T-cell (primary cell): ENCODE data around the gene VWA7. TPM values are rescaled to one million over a fixed set of nuclear protein-coding genes. Genes with fewer than 3 reads are reported as not detected.

Source experiments
- ATAC-seq, 4 experiments: fragments of 200-7000 bp in 3 of 4; fragments of 150-1000 bp in 1 of 4; cut with Tn5 transposase; replicated peaks in 1 of 4; 1 replicate in 3 of 4; 2 replicates in 1 of 4; pipeline ENCODE4 v1.10.0; 2021; ENCODE audit warnings: moderate library complexity in 3 of 4, mild to moderate bottlenecking in 2 of 4, moderate number of reproducible peaks in 1 of 4
- CTCF ChIA-PET, 2 donors: fragments of 300-600 bp; sonication (Branson Sonifier 250); formaldehyde crosslinking; loops; one replicate each; lab custom pipeline; 2022; ENCODE audit warnings: antibody characterized with exemption in 2 of 2; lab: Charles Lee
- POLR2A ChIA-PET, 2 donors: fragments of 300-600 bp; sonication (Branson Sonifier 250); formaldehyde crosslinking; loops; one replicate each; lab custom pipeline; 2022; ENCODE audit warnings: antibody characterized with exemption in 2 of 2; lab: Charles Lee
- DNase-seq, 35 experiments: peaks; one replicate each; pipeline versions ENCODE4 v3.0.0 to v3.0.0-alpha.2; 2013 to 2023
- H3K27ac ChIP-seq: one replicate; pipeline ENCODE4 v1.5.1; 2013; ENCODE audit warnings: low read length
- H3K27me3 ChIP-seq, 2 experiments: replicated peaks in 1 of 2; 1 replicate in 1 of 2; 2 replicates in 1 of 2; pipeline versions ENCODE4 v1.6.1 to v1.7.0; 2013; ENCODE audit warnings: low read length in 1 of 2, mixed read lengths in 1 of 2; ENCODE audit not compliant: control insufficient read depth in 2 of 2, insufficient read depth in 2 of 2; ENCODE audit errors: extremely low read depth in 1 of 2
- H3K36me3 ChIP-seq, 2 donors: 1 replicate in 1 of 2; 2 replicates in 1 of 2; pipeline versions ENCODE4 v1.6.1 to v1.7.0; 2013; ENCODE audit warnings: low read length in 1 of 2; ENCODE audit not compliant: control insufficient read depth in 2 of 2, insufficient read depth in 1 of 2; ENCODE audit errors: extremely low read depth in 1 of 2
- H3K4me1 ChIP-seq, 2 experiments: 1 replicate in 1 of 2; 2 replicates in 1 of 2; pipeline versions ENCODE4 v1.6.1 to v1.7.0; 2013; ENCODE audit warnings: low read length in 2 of 2, mixed read lengths in 1 of 2; ENCODE audit not compliant: insufficient read depth in 2 of 2, control insufficient read depth in 1 of 2; ENCODE audit errors: extremely low read depth in 1 of 2
- H3K4me3 ChIP-seq, 2 donors: 1 replicate in 1 of 2; 2 replicates in 1 of 2; pipeline versions ENCODE4 v1.5.1 to v1.7.0; 2013; ENCODE audit warnings: mild to moderate bottlenecking in 2 of 2, low read length in 1 of 2, moderate library complexity in 1 of 2; ENCODE audit not compliant: control insufficient read depth in 1 of 2; ENCODE audit errors: extremely low read depth in 1 of 2
- H3K9me3 ChIP-seq: 2 replicates; pipeline ENCODE4 v1.7.0; 2013
- H3K27ac Mint-ChIP-seq, 2 donors: one replicate each; pipeline ENCODE4 v1.8.0; 2020 to 2021; ENCODE audit warnings: mild to moderate bottlenecking in 2 of 2, mixed read lengths in 2 of 2
- H3K27me3 Mint-ChIP-seq, 2 donors: one replicate each; pipeline ENCODE4 v1.8.0; 2021 to 2022; ENCODE audit warnings: mixed read lengths in 2 of 2
- H3K36me3 Mint-ChIP-seq: one replicate; pipeline ENCODE4 v1.8.0; 2021; ENCODE audit warnings: mixed read lengths
- H3K4me1 Mint-ChIP-seq, 3 donors: one replicate each; pipeline ENCODE4 v1.8.0; 2020 to 2022; ENCODE audit warnings: mixed read lengths in 3 of 3, mild to moderate bottlenecking in 1 of 3
- H3K4me3 Mint-ChIP-seq, 3 donors: one replicate each; pipeline ENCODE4 v1.8.0; 2020 to 2022; ENCODE audit warnings: mild to moderate bottlenecking in 3 of 3, mixed read lengths in 3 of 3, moderate library complexity in 3 of 3
- H3K9me3 Mint-ChIP-seq, 3 donors: one replicate each; pipeline ENCODE4 v1.8.0; 2020 to 2022; ENCODE audit warnings: mixed read lengths in 3 of 3
- WGBS: methylation state at CpG from one replicate; pipeline ENCODE4 v1.1.5; 2013; ENCODE audit warnings: missing lambda C conversion rate; ENCODE audit not compliant: insufficient coverage; 5-methylcytosine and 5-hydroxymethylcytosine counted together
- total RNA-seq, 35 experiments: library from RNA in 6 of 35; stranded (reverse) in 6 of 35; fragments of 120-200 nt in 1 of 35; gene quantifications; one replicate each; pipeline versions ENCODE4 v1.2.1 to v1.2.4 and lab custom pipeline; 2013 to 2026

The VWA7 gene
- total RNA-seq, 5 donors from 2014 or later (not counting 1 experiment from before 2014, with no cell fraction given) = 1.4 to 8.0 (median 2.1) TPM

GRCh38 chr6:31760790-31761189, 16.3 kb downstream of the VWA7 start:
- Histone ChIP-seq H3K9me3 (no peaks in the 10 kb centered on the region), H3K4me1 (no peaks in the 10 kb centered on the region), H3K27ac (no peak overlapping the region), H3K4me3 (no peak overlapping the region), H3K27me3 (no peaks in the 10 kb centered on the region), H3K36me3 (no peaks in the 10 kb centered on the region)
- ATAC-seq (no peak), DNase-seq (no peak)
- ChIA-PET POLR2A (no interaction called here), CTCF (interaction anchor here in 1 of 2 donors (0.7 kb wide), 1 partner anchor 70 kb away, joined by 8 read pairs; no protein-coding TSS in a partner anchor)
- peaks cover 0 to 9% (median 0%) of the 10 kb centered on the region in 3 donors for H3K4me1 Mint-ChIP-seq
- no peak overlapping the region for H3K4me3 Mint-ChIP-seq
- H3K9me3 Mint-ChIP-seq = no peaks in the 10 kb centered on the region
- WGBS = no CpG with 5 or more reads among the region's 5 CpGs
- no peak overlapping the region for H3K27ac Mint-ChIP-seq
- H3K27me3 Mint-ChIP-seq = no peaks in the 10 kb centered on the region
- peaks cover 32% of the 10 kb centered on the region for H3K36me3 Mint-ChIP-seq

- Histone ChIP-seq H3K4me3 (no peak overlapping the region), H3K4me1 (no peaks in the 10 kb centered on the region), H3K9me3 (no peaks in the 10 kb centered on the region), H3K27ac (no peak overlapping the region), H3K27me3 (no peaks in the 10 kb centered on the region), H3K36me3 (no peaks in the 10 kb centered on the region)
- Mint-ChIP-seq H3K27me3 (no peaks in the 10 kb centered on the region), H3K27ac (no peak overlapping the region), H3K36me3 (peaks cover 28% of the 10 kb centered on the region), H3K4me1 (peaks cover 0 to 9% (median 0%) of the 10 kb centered on the region in 3 donors), H3K4me3 (no peak overlapping the region), H3K9me3 (no peaks in the 10 kb centered on the region)
- CTCF ChIA-PET = no interaction called here
- ATAC-seq = no peak
- WGBS = 100% methylated on average over 1 of the region's 2 CpGs
- DNase-seq = no peak
- POLR2A ChIA-PET = no interaction called here
Observed at GRCh38 chr6:31758281-31758680, 18.8 kb downstream of the VWA7 start.

GRCh38 chr6:31752739-31753319, 24.3 kb downstream of the VWA7 start:
- CTCF ChIA-PET = interaction anchor here in 1 of 2 donors (1.1 kb wide), 1 partner anchor 17 kb away, joined by 3 read pairs; no protein-coding TSS in a partner anchor

GRCh38 chr6:31750411-31751022, 26.6 kb downstream of the VWA7 start:
- DNase-seq = no peak
- Mint-ChIP-seq H3K4me3 (no peak overlapping the region), H3K27ac (no peak overlapping the region), H3K27me3 (no peaks in the 10 kb centered on the region), H3K4me1 (no peaks in the 10 kb centered on the region), H3K9me3 (no peaks in the 10 kb centered on the region), H3K36me3 (no peaks in the 10 kb centered on the region)
- no peak overlapping the region for H3K4me3 ChIP-seq
- 95% methylated on average over 5 of the region's 7 CpGs for whole genome bisulfite sequencing
- H3K9me3 ChIP-seq = no peaks in the 10 kb centered on the region
- peaks cover 0 to 3% of the 10 kb centered on the region in 2 donors for H3K36me3 ChIP-seq
- ATAC-seq = no peak
- H3K27ac ChIP-seq = no peak overlapping the region
- ChIA-PET CTCF (no interaction called here), POLR2A (no interaction called here)
- H3K4me1 ChIP-seq = no peaks in the 10 kb centered on the region
- H3K27me3 ChIP-seq = no peaks in the 10 kb centered on the region

More at GRCh38 chr6:31752739-31753319, 24.3 kb downstream of the VWA7 start:
- Histone ChIP-seq H3K36me3 (no peaks in the 10 kb centered on the region), H3K27ac (no peak overlapping the region), H3K9me3 (no peaks in the 10 kb centered on the region), H3K4me1 (no peaks in the 10 kb centered on the region), H3K4me3 (no peak overlapping the region), H3K27me3 (no peaks in the 10 kb centered on the region)
- no peaks in the 10 kb centered on the region for H3K27me3 Mint-ChIP-seq
- POLR2A ChIA-PET = interaction anchor here in 1 of 2 donors (0.6 to 0.7 kb wide), 2 partner anchors 32 to 941 kb away, joined by 3 to 8 read pairs; no protein-coding TSS in a partner anchor
- no peaks in the 10 kb centered on the region for H3K4me1 Mint-ChIP-seq
- H3K9me3 Mint-ChIP-seq = no peaks in the 10 kb centered on the region
- no peak overlapping the region for H3K4me3 Mint-ChIP-seq
- ATAC-seq (no peak), DNase-seq (no peak)
- H3K27ac Mint-ChIP-seq = no peak overlapping the region
- H3K36me3 Mint-ChIP-seq = no peaks in the 10 kb centered on the region
- 97% methylated on average over 4 of the region's 8 CpGs for WGBS

- H3K36me3 Mint-ChIP-seq = no peaks in the 10 kb centered on the region
- Histone ChIP-seq H3K4me1 (no peaks in the 10 kb centered on the region), H3K27me3 (no peaks in the 10 kb centered on the region), H3K36me3 (peaks cover 0 to 3% of the 10 kb centered on the region in 2 donors), H3K4me3 (no peak overlapping the region), H3K27ac (no peak overlapping the region), H3K9me3 (no peaks in the 10 kb centered on the region)
- 100% methylated on average over 2 of the region's 8 CpGs for WGBS
- ATAC-seq = no peak
- no peaks in the 10 kb centered on the region for H3K9me3 Mint-ChIP-seq
- CTCF ChIA-PET = no interaction called here
- no peak for DNase-seq
- H3K27ac Mint-ChIP-seq = no peak overlapping the region
- no peaks in the 10 kb centered on the region for H3K27me3 Mint-ChIP-seq
- POLR2A ChIA-PET = interaction anchor here in 1 of 2 donors (0.6 kb wide), 1 partner anchor 118 kb away, joined by 3 read pairs; no protein-coding TSS in a partner anchor
- no peak overlapping the region for H3K4me3 Mint-ChIP-seq
- no peaks in the 10 kb centered on the region for H3K4me1 Mint-ChIP-seq
Observed at GRCh38 chr6:31749301-31750036, 27.7 kb downstream of the VWA7 start.

- 40% methylated on average over 1 of the region's 1 CpG for WGBS
Observed at GRCh38 chr6:31744422-31744821, 32.7 kb downstream of the VWA7 start.

More at GRCh38 chr6:31744422-31744821, 32.7 kb downstream of the VWA7 start:
- Histone ChIP-seq H3K27me3 (no peaks in the 10 kb centered on the region), H3K9me3 (no peaks in the 10 kb centered on the region), H3K36me3 (peaks cover 0 to 3% of the 10 kb centered on the region in 2 donors), H3K27ac (no peak overlapping the region), H3K4me1 (peaks cover 3 to 14% of the 10 kb centered on the region in 2 experiments), H3K4me3 (no peak overlapping the region)
- Mint-ChIP-seq H3K27me3 (no peaks in the 10 kb centered on the region), H3K27ac (no peak overlapping the region), H3K36me3 (peaks cover 13% of the 10 kb centered on the region), H3K4me1 (peaks cover 12 to 18% (median 14%) of the 10 kb centered on the region in 3 donors), H3K9me3 (no peaks in the 10 kb centered on the region), H3K4me3 (no peak overlapping the region)
- CTCF ChIA-PET = no interaction called here
- no peak for ATAC-seq
- DNase-seq = no peak
- POLR2A ChIA-PET = no interaction called here
